Endothelial cell (in vitro differentiated cells): ENCODE measurements around the gene SEZ6. TPM values are rescaled to one million over a fixed set of nuclear protein-coding genes. Genes with fewer than 3 reads are reported as not detected.

Experiments used
- DNase-seq: peaks from one replicate; pipeline ENCODE4 v3.0.0; 2021; ENCODE audit warnings: low spot score
- H3K27ac Mint-ChIP-seq: one replicate; pipeline ENCODE4 v1.8.0; 2021; ENCODE audit warnings: mixed read lengths, inconsistent platforms; ENCODE audit not compliant: unreplicated experiment
- H3K27me3 Mint-ChIP-seq: one replicate; pipeline ENCODE4 v1.8.0; 2021; ENCODE audit warnings: mild to moderate bottlenecking, moderate library complexity, mixed read lengths, inconsistent platforms; ENCODE audit not compliant: unreplicated experiment
- H3K36me3 Mint-ChIP-seq: one replicate; pipeline ENCODE4 v1.8.0; 2021; ENCODE audit warnings: mild to moderate bottlenecking, low read depth, mixed read lengths, inconsistent platforms; ENCODE audit not compliant: unreplicated experiment
- H3K4me1 Mint-ChIP-seq: one replicate; pipeline ENCODE4 v1.8.0; 2021; ENCODE audit warnings: mild to moderate bottlenecking, mixed read lengths, inconsistent platforms; ENCODE audit not compliant: unreplicated experiment
- H3K4me3 Mint-ChIP-seq: one replicate; pipeline ENCODE4 v1.8.0; 2021; ENCODE audit warnings: mild to moderate bottlenecking, mixed read lengths, inconsistent platforms; ENCODE audit not compliant: unreplicated experiment
- H3K9me3 Mint-ChIP-seq: one replicate; pipeline ENCODE4 v1.8.0; 2021; ENCODE audit warnings: mixed read lengths, inconsistent platforms; ENCODE audit not compliant: unreplicated experiment
- total RNA-seq: library from RNA; stranded (reverse); fragmentation: NEBNext Ultra II Directional; extraction: Animal tissue kit (Norgen Biotek cat#: 25700); gene quantifications from one replicate; pipeline ENCODE4 v1.2.1, GENCODE V29; 2021; ENCODE audit not compliant: unreplicated experiment
- TF ChIP-seq, protein P1 (sequence below): fragments of 200-600 bp; sonication (generic); IDR thresholded peaks from one replicate; pipeline ENCODE4 v1.5.0; 2021; ENCODE audit warnings: antibody characterized with exemption; ENCODE audit not compliant: unreplicated experiment

Gene SEZ6
- total RNA-seq, 1 donor from 2014 or later: 0.10 TPM

- Mint-ChIP-seq H3K4me1 (peaks cover 12% of the 10 kb centered on the region), H3K27me3 (peaks cover 8% of the 10 kb centered on the region), H3K36me3 (peaks cover 9% of the 10 kb centered on the region), H3K9me3 (no peaks in the 10 kb centered on the region), H3K27ac (peak overlapping the region; percentile 87), H3K4me3 (no peak overlapping the region)
- DNase-seq: no peak
- TF ChIP-seq, protein P1, sequence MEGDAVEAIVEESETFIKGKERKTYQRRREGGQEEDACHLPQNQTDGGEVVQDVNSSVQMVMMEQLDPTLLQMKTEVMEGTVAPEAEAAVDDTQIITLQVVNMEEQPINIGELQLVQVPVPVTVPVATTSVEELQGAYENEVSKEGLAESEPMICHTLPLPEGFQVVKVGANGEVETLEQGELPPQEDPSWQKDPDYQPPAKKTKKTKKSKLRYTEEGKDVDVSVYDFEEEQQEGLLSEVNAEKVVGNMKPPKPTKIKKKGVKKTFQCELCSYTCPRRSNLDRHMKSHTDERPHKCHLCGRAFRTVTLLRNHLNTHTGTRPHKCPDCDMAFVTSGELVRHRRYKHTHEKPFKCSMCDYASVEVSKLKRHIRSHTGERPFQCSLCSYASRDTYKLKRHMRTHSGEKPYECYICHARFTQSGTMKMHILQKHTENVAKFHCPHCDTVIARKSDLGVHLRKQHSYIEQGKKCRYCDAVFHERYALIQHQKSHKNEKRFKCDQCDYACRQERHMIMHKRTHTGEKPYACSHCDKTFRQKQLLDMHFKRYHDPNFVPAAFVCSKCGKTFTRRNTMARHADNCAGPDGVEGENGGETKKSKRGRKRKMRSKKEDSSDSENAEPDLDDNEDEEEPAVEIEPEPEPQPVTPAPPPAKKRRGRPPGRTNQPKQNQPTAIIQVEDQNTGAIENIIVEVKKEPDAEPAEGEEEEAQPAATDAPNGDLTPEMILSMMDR: no peak
Measured at GRCh38 chr17:29036584-29036983, 30.8 kb upstream of the SEZ6 start.

- no peak for DNase-seq
- TF ChIP-seq, protein P1: no peak
- Mint-ChIP-seq H3K36me3 (peaks cover 9% of the 10 kb centered on the region), H3K27me3 (peaks cover 10% of the 10 kb centered on the region), H3K4me1 (peaks cover 12% of the 10 kb centered on the region), H3K27ac (no peak overlapping the region), H3K4me3 (peak overlapping the region; percentile 37), H3K9me3 (no peaks in the 10 kb centered on the region)
Measured at GRCh38 chr17:29034510-29034909, 28.7 kb upstream of the SEZ6 start.

- no peak for DNase-seq
- Mint-ChIP-seq H3K36me3 (peaks cover 9% of the 10 kb centered on the region), H3K9me3 (no peaks in the 10 kb centered on the region), H3K27me3 (peaks cover 10% of the 10 kb centered on the region), H3K4me3 (no peak overlapping the region), H3K27ac (no peak overlapping the region), H3K4me1 (peaks cover 17% of the 10 kb centered on the region)
- TF ChIP-seq, protein P1: no peak
Measured at GRCh38 chr17:29032857-29033197, 27.0 kb upstream of the SEZ6 start.

GRCh38 chr17:29032013-29032856, 26.4 kb upstream of the SEZ6 start:
- TF ChIP-seq, protein P1: no peak
- peaks cover 23% of the 10 kb centered on the region for H3K4me1 Mint-ChIP-seq
- H3K9me3 Mint-ChIP-seq: no peaks in the 10 kb centered on the region
- no peak overlapping the region for H3K27ac Mint-ChIP-seq
- DNase-seq: no peak
- peaks cover 12% of the 10 kb centered on the region for H3K27me3 Mint-ChIP-seq
- H3K36me3 Mint-ChIP-seq: peaks cover 9% of the 10 kb centered on the region
- no peak overlapping the region for H3K4me3 Mint-ChIP-seq

DNA sequence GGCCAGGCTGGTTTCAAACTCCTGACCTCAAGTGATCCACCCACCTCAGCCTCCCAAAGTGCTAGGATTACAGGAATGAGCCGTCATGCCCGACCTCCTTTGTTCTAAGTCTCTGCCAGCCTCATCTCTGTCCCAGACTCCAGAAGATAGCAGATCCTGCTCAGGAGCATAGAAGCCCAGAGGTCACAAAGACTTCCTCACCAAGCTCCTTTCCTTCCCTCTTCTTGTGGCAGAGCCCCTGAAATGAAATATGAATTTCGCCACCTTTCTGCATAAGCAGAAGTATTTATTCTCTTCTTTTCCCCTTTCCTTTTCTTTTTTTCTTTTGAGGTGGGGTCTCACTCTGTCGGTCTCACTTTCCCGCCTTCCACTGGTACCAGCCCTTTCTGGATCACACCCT, 25.7 kb upstream of the SEZ6 start:
- H3K27me3 Mint-ChIP-seq: peaks cover 12% of the 10 kb centered on the region
- peaks cover 26% of the 10 kb centered on the region for H3K4me1 Mint-ChIP-seq
- no peak overlapping the region for H3K4me3 Mint-ChIP-seq
- H3K9me3 Mint-ChIP-seq: no peaks in the 10 kb centered on the region
- no peak for DNase-seq
- peaks cover 9% of the 10 kb centered on the region for H3K36me3 Mint-ChIP-seq
- TF ChIP-seq, protein P1: no peak
- H3K27ac Mint-ChIP-seq: no peak overlapping the region
